HUES64 (cell line): Measurements from ENCODE around the gene MATN4. TPM values are rescaled to one million over a fixed set of nuclear protein-coding genes. Genes with fewer than 3 reads are reported as not detected.
"Not testable (repeated sequence)": the region's sequence is repeated elsewhere in the genome, so short reads cannot be mapped to it uniquely, and the experiment has no call there.

Experiments used
- H3K27ac ChIP-seq: 2 replicates; pipeline ENCODE4 v1.7.0; 2013; ENCODE audit warnings: low read depth, low read length, inconsistent platforms
- H3K27me3 ChIP-seq: 2 replicates; pipeline ENCODE4 v1.6.1; 2013; ENCODE audit warnings: mild to moderate bottlenecking, low read length; ENCODE audit not compliant: insufficient read depth
- H3K36me3 ChIP-seq: 2 replicates; pipeline ENCODE4 v1.6.1; 2013; ENCODE audit warnings: mild to moderate bottlenecking, low read length; ENCODE audit not compliant: insufficient read depth
- H3K4me1 ChIP-seq: 2 replicates; pipeline ENCODE4 v1.6.1; 2013; ENCODE audit warnings: mild to moderate bottlenecking, low read length, moderate library complexity; ENCODE audit not compliant: insufficient read depth
- H3K4me3 ChIP-seq: 2 replicates; pipeline ENCODE4 v1.5.1; 2013; ENCODE audit warnings: mild to moderate bottlenecking, low read length, moderate library complexity
- H3K9ac ChIP-seq: 2 replicates; pipeline ENCODE4 v1.6.1; 2013; ENCODE audit warnings: mild to moderate bottlenecking, low read depth, low read length
- H3K9me3 ChIP-seq: 2 replicates; pipeline ENCODE4 v1.6.1; 2013; ENCODE audit warnings: low read depth, low read length; ENCODE audit not compliant: insufficient read depth
- WGBS: fragments of 150-250, 120-280 bp; methylation state at CpG from one replicate; pipeline ENCODE4 v1.1.7; 2013; ENCODE audit warnings: missing lambda C conversion rate; 5-methylcytosine and 5-hydroxymethylcytosine counted together
- polyA plus RNA-seq, 2 experiments: library from polyadenylated mRNA; stranded (reverse); fragments of 50-300 nt; gene quantifications; one replicate each; pipeline ENCODE4 v1.2.3, GENCODE V29; 2013

MATN4 gene, protein sequence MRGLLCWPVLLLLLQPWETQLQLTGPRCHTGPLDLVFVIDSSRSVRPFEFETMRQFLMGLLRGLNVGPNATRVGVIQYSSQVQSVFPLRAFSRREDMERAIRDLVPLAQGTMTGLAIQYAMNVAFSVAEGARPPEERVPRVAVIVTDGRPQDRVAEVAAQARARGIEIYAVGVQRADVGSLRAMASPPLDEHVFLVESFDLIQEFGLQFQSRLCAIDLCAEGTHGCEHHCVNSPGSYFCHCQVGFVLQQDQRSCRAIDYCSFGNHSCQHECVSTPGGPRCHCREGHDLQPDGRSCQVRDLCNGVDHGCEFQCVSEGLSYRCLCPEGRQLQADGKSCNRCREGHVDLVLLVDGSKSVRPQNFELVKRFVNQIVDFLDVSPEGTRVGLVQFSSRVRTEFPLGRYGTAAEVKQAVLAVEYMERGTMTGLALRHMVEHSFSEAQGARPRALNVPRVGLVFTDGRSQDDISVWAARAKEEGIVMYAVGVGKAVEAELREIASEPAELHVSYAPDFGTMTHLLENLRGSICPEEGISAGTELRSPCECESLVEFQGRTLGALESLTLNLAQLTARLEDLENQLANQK
- 0.15 TPM for polyA plus RNA-seq (2013, experiment 1 of 2)
- polyA plus RNA-seq (2013, experiment 2 of 2) = not detected

DNA sequence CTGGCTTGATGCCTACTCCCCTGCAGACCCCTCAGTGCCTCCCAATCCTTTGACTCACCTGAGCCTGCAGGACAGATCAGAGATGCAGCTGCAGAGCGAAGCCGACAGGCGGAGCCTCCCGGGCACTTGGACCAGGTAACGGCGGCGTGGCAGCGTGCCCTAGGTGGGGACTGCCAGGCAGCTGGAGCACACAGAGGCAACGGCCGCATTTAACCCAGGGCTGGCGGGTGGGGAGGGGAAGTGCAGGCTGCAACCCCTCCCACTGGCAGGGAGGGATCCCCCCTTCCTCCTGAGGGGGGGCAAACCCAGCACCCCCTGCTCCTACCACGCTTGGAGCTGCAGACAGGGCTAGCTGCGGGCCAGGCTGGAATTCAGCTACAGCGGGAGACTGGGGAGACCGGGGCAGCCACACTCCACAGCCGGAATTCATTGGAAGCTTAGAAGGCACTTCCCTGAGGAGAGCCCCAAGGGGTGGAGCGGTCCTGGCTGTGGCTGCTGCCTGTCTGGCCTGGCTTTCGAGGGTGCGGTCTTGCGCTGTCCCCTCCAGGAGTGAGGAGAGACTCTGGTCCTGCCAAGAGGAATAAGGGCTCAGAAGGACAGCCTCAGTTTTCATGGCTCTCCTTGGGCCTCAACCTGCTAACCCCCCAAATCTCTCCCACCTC, at the start of gene MATN4:
Gene MATN4, minus strand, starts transcription at position 183 of the 662 bp plus-strand sequence. CDS start 2,717 bp downstream, outside the sequence.
- Histone ChIP-seq H3K9ac (no peak within 1 kb of the TSS), H3K27me3 (peaks cover 14% of the 10 kb centered on the region), H3K9me3 (no peaks in the 10 kb centered on the region), H3K4me1 (0 out of 2 replicates have a peak, but pooled peaks cover 5% of the 10 kb centered on the region), H3K4me3 (no peak within 1 kb of the TSS), H3K27ac (no peak within 1 kb of the TSS), H3K36me3 (no peaks in the 10 kb centered on the region)
- WGBS = 83% methylated on average over 20 of the region's 20 CpGs

DNA sequence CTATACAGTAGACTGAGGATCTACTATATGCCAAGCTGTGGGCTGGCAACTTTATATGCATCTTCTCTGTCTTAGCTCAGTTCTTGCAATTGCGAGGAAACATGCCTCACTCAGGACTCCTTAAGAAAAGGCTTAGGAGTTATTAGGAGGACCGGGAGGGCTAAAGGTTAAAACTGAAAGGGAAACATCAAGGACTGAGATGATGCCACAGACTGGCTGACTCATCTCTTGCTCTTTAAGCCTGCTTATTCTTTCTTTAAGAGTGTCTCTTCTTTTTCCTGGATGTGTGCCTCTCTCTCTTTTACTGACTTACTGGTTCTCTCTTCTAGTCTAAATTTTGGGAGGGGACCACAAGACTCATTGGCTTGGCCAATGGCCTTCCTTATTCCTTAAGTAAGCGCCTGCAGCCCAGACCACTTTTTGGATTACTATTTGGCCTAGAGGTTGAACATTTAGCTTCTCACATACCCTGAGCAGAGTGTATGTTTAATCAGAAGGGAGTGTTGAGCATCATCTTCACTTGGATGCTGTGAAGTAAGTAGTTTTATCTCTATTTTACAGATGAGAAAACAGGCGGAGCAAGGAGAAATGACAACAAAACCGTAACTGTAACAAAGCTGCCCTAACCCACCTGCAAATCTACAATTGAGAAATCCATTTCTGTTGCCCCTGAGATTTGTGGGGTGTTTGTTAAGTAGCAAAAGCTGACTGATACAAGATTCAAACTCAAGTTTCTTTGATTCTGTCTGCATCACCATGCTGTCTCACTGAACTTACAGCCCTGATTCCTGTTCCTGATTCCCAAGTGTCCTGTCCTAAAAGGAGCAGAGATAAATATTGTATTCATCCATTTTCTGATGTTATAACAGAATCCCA, 47.3 kb upstream of the MATN4 start:
- Histone ChIP-seq H3K27ac (no peak overlapping the region), H3K9ac (no peak overlapping the region), H3K4me3 (no peak overlapping the region), H3K27me3 (no peaks in the 10 kb centered on the region), H3K9me3 (no peaks in the 10 kb centered on the region), H3K36me3 (no peaks in the 10 kb centered on the region), H3K4me1 (peaks cover 19% of the 10 kb centered on the region)
- 56% methylated on average over 3 of the region's 5 CpGs for WGBS

DNA sequence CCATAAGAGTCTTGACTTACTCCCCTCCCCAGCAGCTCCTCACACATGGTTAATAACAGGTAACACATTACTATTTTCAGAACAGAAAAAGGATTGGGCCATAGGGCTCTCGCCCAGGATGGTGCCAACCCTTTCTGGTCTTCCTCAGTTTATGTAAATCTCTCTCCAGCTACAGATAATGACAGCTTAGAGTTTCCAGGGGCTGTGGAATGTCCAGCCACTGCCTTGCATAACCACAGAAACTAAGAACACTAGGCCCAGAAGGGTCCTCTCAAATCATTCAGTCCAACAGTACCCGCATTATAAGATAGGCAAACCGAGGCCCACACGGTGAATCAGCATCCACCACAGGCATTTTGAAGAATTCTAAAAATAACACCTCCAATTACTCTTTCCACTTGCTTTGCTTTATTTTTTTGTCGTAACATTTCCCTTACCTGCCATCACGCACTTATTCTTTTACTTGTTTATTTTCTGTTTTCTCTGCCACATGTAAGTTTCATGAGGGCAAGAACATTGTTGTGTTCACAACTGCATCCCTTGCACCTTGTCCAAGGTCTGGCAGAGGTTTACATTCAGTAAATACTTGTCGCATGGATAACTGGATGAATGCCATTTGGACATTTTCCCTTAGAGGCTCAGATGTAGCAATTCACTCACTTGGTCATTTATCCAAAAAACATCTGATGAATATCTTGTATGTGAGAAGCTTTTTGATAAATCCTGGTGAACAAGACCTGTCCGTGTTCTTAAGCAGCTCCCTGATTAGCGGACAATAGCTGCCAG, 46.5 kb upstream of the MATN4 start:
- WGBS = 85% methylated on average over 9 of the region's 9 CpGs
- Histone ChIP-seq H3K36me3 (no peaks in the 10 kb centered on the region), H3K4me3 (no peak overlapping the region), H3K9me3 (no peaks in the 10 kb centered on the region), H3K4me1 (peaks cover 16% of the 10 kb centered on the region), H3K27ac (no peak overlapping the region), H3K9ac (no peak overlapping the region), H3K27me3 (no peaks in the 10 kb centered on the region)

DNA sequence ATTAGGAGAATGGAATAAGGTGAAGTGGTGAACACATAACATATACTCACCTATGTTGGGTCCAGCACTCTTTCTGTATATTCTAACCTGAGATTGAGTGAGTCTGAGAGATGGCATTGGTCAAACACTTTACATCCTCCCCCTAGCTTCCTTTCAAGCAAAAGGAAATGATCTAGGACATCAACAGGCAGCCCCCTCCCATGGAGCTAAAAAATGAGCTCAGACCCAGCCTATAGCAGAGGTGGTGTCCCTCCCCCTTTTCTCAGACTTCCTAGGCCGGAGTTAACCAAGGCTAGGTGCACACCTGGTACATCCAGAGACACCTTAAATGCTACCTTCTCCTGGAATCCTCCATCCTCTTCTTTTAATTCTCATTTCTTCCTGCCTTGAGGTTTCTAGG, 45.6 kb upstream of the MATN4 start:
- H3K4me3 ChIP-seq = no peak overlapping the region
- no peaks in the 10 kb centered on the region for H3K9me3 ChIP-seq
- H3K27ac ChIP-seq = no peak overlapping the region
- WGBS = 75% methylated on average over 1 of the region's 1 CpG
- H3K9ac ChIP-seq = no peak overlapping the region
- H3K27me3 ChIP-seq = no peaks in the 10 kb centered on the region
- peaks cover 16% of the 10 kb centered on the region for H3K4me1 ChIP-seq
- H3K36me3 ChIP-seq = no peaks in the 10 kb centered on the region

DNA sequence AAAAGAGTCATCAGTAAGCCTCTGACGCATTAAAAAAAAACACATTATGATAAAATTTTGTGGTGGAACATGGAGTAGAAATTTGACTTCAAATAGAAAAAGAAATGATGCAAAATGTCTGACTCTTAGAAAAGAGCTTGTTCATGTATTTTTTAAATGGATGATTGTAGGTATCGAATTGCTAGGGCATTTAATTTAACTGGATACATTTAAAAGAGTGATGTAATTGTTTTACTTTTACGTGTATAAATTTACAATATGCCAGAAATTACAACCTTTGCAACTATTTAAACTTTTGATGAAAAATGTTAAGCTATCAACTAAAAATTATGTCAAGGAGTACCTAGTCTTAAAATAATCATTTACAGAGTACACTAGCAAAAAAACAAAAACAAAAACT, 44.6 kb upstream of the MATN4 start:
- Histone ChIP-seq H3K27ac (no peak overlapping the region), H3K4me3 (no peak overlapping the region), H3K27me3 (no peaks in the 10 kb centered on the region), H3K4me1 (peaks cover 8% of the 10 kb centered on the region), H3K9me3 (no peaks in the 10 kb centered on the region), H3K9ac (no peak overlapping the region), H3K36me3 (no peaks in the 10 kb centered on the region)
- 97% methylated on average over 2 of the region's 3 CpGs for WGBS

DNA sequence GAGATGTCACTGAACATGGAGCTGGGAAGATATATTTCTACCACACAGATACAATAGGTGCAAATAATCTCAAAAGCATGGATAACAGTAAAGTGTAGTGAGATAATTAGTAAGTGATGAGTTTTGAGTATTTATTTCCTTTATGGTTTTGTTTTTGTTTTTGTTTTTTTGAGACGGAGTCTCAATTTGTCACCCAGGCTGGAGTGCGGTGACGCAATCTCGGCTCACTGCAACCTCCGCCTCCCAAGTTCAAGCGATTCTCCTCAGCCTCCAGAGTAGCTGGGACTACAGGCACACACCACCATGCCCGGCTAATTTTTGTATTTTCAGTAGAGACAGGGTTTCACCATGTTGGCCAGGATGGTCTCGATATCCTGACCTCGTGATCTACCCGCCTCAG, 42.7 kb upstream of the MATN4 start:
- 94% methylated on average over 10 of the region's 10 CpGs for WGBS
- not testable (repeated sequence) for H3K4me3 ChIP-seq, H3K9ac ChIP-seq, H3K27ac ChIP-seq, H3K27me3 ChIP-seq, H3K36me3 ChIP-seq, H3K9me3 ChIP-seq
- peaks cover 24% of the 10 kb centered on the region for H3K4me1 ChIP-seq

DNA sequence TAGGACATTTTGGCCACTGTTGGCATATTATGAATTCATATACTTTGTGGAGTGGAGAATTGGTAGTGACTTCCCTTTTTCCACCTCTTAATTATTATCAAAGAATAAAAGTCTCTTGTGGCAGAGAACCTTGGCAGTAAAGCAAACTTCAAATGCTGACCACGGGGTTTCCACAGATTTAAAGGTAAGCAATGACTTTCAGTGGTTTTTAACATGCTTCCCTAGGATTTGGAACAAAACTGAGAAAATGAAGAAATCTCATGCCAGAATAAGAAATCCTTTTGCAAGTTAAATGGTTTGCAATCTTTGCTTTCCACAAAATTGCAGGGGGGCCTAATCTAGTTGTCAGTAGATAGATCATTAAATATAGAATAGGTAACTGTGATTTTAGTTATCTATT, 42.1 kb upstream of the MATN4 start:
- Histone ChIP-seq H3K9me3 (no peaks in the 10 kb centered on the region), H3K36me3 (no peaks in the 10 kb centered on the region), H3K27ac (no peak overlapping the region), H3K4me3 (no peak overlapping the region), H3K4me1 (peaks cover 30% of the 10 kb centered on the region), H3K9ac (no peak overlapping the region), H3K27me3 (no peaks in the 10 kb centered on the region)
- WGBS = 90% methylated on average over 1 of the region's 1 CpG

DNA sequence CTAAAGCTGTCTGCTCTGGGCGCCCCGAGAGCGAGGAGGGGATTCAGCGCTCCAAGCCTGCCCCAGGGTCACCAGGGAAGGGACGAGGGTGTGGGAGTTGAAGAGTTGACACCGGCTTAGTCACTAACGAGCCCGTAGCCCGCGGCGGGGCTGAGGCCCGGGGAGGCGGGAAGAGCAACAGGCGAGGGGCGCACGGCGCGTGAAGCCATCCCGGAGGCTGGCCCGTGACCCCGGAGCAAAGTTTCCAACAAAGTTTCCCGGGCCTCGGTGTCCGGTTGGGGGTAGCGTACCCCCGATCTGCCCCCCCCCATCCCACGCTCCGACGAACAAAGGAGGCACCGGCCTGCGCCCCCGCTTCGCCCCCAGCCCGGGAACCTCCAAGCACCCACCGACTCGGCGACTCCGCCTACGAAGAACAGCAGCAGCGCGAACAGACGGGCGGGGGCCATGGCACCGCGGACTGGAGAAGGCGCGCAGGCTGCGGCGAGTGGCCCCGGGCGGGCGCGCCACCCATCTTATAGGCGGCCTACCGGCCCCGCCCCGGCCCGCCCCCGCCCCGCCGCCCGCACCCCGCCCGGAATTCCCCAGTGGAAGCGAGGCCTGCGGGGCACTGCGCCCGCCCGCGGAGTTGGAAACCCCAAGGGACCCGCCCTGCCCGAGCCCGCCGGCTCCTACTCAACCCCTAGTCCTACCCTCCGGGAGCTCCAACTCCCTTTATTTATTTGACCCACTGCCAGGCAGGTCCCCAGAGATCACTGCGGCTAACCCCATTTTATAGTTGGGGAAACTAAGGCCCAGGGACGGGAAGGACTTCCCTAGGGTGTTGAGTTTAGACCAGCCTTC, 40.1 kb upstream of the MATN4 start, which contains the start of gene SDC4:
Gene SDC4, minus strand, starts transcription at position 489 of the 843 bp plus-strand sequence. Its CDS starts 40 bp downstream, at position 449.
- 1% methylated on average over 72 of the region's 77 CpGs for WGBS
- Histone ChIP-seq H3K36me3 (no peaks in the 10 kb centered on the region; the same call in 1 of the 2 replicates), H3K9ac (peak within 1 kb of the TSS; percentile 80), H3K4me3 (peak within 1 kb of the TSS; percentile 81), H3K27me3 (no peaks in the 10 kb centered on the region), H3K27ac (peak within 1 kb of the TSS; percentile 55; the same call in 1 of the 2 replicates), H3K4me1 (peaks cover 43% of the 10 kb centered on the region), H3K9me3 (no peaks in the 10 kb centered on the region)

DNA sequence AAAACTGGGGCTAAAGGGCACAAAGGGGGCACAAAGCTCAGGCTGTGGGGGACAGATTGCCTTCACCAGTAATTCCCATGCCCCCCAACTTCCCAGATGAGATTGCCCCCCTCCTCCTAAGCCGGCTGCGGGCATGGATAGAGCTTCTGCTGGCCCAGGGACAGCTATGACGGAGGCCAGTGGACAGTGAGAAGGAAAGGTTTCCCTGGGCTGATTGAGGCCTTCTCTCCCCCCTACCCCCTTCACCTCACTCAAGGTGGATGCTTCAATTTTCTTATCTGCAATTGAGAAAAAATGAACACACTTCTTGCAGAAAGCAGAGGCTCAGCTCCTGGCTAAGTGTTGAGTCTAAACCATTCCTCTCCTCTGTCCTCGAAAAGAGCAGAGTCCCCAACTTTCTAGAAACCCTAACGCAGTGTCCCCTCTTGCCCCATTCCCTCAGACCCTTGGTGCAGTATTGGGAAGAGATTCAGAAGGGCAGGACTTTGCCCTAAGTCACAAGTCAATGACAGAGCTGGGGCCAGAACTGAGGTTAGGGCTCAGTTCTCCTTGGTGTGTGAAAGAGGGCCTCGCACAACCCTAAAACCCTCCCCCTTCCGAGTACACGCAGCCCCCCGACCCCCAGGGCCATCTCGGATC, 39.3 kb upstream of the MATN4 start:
- 5% methylated on average over 8 of the region's 10 CpGs for WGBS
- Histone ChIP-seq H3K36me3 (no peaks in the 10 kb centered on the region; the same call in 1 of the 2 replicates), H3K4me3 (peak overlapping the region; percentile 81), H3K9me3 (no peaks in the 10 kb centered on the region), H3K27me3 (no peaks in the 10 kb centered on the region), H3K4me1 (peaks cover 49% of the 10 kb centered on the region), H3K27ac (peak overlapping the region; percentile 27; the same call in 1 of the 2 replicates), H3K9ac (peak overlapping the region; percentile 80)
